Peyer's patch (tissue), 4 donors: ENCODE measurements around the gene CD274.

ENCODE experiments used
- POLR2A ChIP-seq, 2 donors: fragments of 450-650 bp; IDR thresholded peaks; one replicate each; pipeline ENCODE4 v1.5.1; 2017; ENCODE audit warnings: antibody characterized with exemption in 2 of 2, mild to moderate bottlenecking in 2 of 2, moderate library complexity in 2 of 2
- TF ChIP-seq, protein P1 (sequence below), 6 experiments: fragments of 450-650 bp in 4 of 6; fragments of 200-600 bp in 2 of 6; sonication (generic) in 1 of 6; IDR thresholded peaks; one replicate each; pipeline ENCODE4 v1.5.1; 2017 to 2019; ENCODE audit warnings: antibody characterized with exemption in 6 of 6, mild to moderate bottlenecking in 3 of 6, moderate library complexity in 1 of 6

DNA sequence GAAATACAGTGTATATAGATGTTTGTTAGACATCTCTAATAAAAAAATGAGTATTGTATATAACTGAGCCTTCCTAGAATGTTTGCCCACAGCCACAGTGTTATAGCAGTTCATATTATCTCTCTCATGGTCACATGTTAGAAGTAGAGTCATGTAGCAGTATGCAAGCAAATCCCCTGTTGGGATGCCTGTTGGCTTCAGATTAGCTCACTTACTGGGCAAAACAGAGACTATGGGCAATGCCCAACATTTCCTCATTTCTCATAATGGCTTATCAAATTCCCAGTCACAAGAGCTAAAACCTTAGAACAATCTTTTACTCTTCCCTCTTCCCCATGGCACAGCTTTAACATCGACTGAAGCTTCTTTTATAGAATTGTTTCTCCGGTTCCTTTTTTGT is 33.0 kb downstream of the CD274 start:
- TF ChIP-seq, protein P1, sequence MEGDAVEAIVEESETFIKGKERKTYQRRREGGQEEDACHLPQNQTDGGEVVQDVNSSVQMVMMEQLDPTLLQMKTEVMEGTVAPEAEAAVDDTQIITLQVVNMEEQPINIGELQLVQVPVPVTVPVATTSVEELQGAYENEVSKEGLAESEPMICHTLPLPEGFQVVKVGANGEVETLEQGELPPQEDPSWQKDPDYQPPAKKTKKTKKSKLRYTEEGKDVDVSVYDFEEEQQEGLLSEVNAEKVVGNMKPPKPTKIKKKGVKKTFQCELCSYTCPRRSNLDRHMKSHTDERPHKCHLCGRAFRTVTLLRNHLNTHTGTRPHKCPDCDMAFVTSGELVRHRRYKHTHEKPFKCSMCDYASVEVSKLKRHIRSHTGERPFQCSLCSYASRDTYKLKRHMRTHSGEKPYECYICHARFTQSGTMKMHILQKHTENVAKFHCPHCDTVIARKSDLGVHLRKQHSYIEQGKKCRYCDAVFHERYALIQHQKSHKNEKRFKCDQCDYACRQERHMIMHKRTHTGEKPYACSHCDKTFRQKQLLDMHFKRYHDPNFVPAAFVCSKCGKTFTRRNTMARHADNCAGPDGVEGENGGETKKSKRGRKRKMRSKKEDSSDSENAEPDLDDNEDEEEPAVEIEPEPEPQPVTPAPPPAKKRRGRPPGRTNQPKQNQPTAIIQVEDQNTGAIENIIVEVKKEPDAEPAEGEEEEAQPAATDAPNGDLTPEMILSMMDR (IDR thresholded peaks at IDR 0.05) = no peak
- TF ChIP-seq POLR2A (IDR thresholded peaks at IDR 0.05) = no peak
